NCI-H2196 (cell line): ENCODE measurements around the gene RUFY4.
"Not testable (repeated sequence)": the region's sequence is repeated elsewhere in the genome, so short reads cannot be mapped to it uniquely, and the experiment has no call there.

Experiments
- DNase-seq: peaks from one replicate; lab custom pipeline; 2025; ENCODE audit not compliant: unreplicated experiment; lab: John Stamatoyannopoulos, UW

RUFY4 gene

GRCh38 chr2:218082586-218083351 lies 13.7 kb downstream of the RUFY4 start:
- no peak for DNase-seq

- no peak for DNase-seq
These were observed 14.3 kb downstream of the RUFY4 start for GRCh38 chr2:218083352-218083676.

GRCh38 chr2:218086478-218086877 lies 17.4 kb downstream of the RUFY4 start:
- no peak for DNase-seq

GRCh38 chr2:218089259-218089658 lies 20.2 kb downstream of the RUFY4 start:
- DNase-seq: no peak

GRCh38 chr2:218091746-218092145 lies 22.7 kb downstream of the RUFY4 start:
- no peak for DNase-seq

- no peak for DNase-seq
These were observed 24.8 kb downstream of the RUFY4 start for GRCh38 chr2:218093879-218094278.

- DNase-seq: no peak
These were observed 26.8 kb downstream of the RUFY4 start for GRCh38 chr2:218095853-218096252.

- DNase-seq: no peak
These were observed 28.9 kb downstream of the RUFY4 start for GRCh38 chr2:218097975-218098374.

- not testable (repeated sequence) for DNase-seq
These were observed 39.8 kb downstream of the RUFY4 start for GRCh38 chr2:218108834-218109233.

GRCh38 chr2:218121789-218122188 lies 52.7 kb downstream of the RUFY4 start:
- not testable (repeated sequence) for DNase-seq

GRCh38 chr2:218122286-218122685 lies 53.2 kb downstream of the RUFY4 start:
- DNase-seq: not testable (repeated sequence)

GRCh38 chr2:218123986-218124385 lies 54.9 kb downstream of the RUFY4 start:
- no peak for DNase-seq

GRCh38 chr2:218125095-218125494 lies 56.0 kb downstream of the RUFY4 start:
- DNase-seq: no peak

- DNase-seq: no peak
These were observed 56.6 kb downstream of the RUFY4 start, which contains the start of gene CXCR2 for GRCh38 chr2:218125626-218126080. Gene CXCR2, plus strand, starts transcription at chr2:218126028. Its CDS starts 8,774 bp downstream, at chr2:218134802.

- DNase-seq: no peak
These were observed 58.9 kb downstream of the RUFY4 start for GRCh38 chr2:218127929-218128455.

- no peak for DNase-seq
These were observed 59.9 kb downstream of the RUFY4 start for GRCh38 chr2:218128781-218129457.

GRCh38 chr2:218129458-218130135 lies 60.5 kb downstream of the RUFY4 start:
- no peak for DNase-seq

GRCh38 chr2:218130377-218130776 lies 61.3 kb downstream of the RUFY4 start:
- no peak for DNase-seq

GRCh38 chr2:218130822-218131221 lies 61.8 kb downstream of the RUFY4 start:
- no peak for DNase-seq

GRCh38 chr2:218137514-218137913 lies 68.5 kb downstream of the RUFY4 start:
- no peak for DNase-seq

GRCh38 chr2:218138047-218138446 lies 69.0 kb downstream of the RUFY4 start:
- no peak for DNase-seq
